ENCODE measurements around the gene HCN1.
"Not testable (repeated sequence)": the region's sequence is repeated elsewhere in the genome, so short reads cannot be mapped to it uniquely, and the experiment has no call there.

The HCN1 gene

DNA sequence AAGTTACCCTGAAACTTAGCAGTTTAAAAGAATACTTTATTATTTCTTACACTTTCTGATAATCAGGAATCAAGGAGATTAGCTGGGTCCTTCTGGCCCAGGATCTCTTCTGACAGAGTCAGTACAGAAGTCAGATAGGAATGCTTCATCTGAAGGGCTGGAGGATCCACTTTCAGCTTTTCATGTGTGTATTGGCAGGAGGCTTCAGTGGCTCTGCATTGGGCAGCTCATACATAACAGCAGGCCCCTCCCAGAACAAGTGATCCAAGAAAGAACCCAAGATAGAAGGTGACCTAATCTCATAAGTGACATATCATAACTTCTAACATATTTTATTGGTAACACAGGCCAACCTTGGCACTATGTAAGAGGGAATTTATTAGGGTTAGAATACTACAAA, 258.4 kb downstream of the HCN1 start:
- no peak for DNase-seq (ENCODE audit: low read depth in 1 of 2, low spot score in 1 of 2)

DNA sequence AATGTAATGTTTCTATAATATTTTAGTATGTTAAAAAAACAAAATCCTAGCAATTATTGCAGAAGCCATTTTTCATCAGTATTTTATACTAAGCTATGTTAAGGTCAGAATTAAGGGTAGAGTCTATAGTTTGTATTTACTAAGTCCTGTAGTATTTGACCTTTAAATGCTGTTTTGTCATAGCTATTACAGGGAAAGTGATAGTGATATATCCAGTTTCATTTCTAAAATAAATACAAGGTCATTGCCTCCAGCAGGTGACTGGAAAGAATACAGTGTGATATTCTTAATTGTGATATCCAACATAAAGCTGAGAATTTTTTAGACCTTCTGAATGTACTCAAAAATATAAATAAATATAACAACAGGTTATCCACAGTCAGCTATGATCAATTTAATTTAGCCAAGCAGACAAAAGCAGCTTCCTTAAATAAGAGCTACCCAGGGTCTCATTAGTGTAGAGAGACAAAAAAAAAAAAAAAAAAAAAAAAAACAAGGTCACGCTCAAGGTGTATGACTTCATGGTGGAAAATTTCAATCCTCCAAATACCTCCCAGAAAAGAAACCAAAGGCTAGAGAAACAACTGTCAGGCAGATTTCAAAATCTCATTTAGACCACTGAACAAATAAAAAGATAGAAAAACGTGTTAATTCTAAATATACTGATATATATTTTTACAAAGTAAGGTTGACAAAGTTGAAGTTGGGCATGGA, 278.7 kb downstream of the HCN1 start:
- no peak for DNase-seq (ENCODE audit: low read depth in 1 of 2, low spot score in 1 of 2)

DNA sequence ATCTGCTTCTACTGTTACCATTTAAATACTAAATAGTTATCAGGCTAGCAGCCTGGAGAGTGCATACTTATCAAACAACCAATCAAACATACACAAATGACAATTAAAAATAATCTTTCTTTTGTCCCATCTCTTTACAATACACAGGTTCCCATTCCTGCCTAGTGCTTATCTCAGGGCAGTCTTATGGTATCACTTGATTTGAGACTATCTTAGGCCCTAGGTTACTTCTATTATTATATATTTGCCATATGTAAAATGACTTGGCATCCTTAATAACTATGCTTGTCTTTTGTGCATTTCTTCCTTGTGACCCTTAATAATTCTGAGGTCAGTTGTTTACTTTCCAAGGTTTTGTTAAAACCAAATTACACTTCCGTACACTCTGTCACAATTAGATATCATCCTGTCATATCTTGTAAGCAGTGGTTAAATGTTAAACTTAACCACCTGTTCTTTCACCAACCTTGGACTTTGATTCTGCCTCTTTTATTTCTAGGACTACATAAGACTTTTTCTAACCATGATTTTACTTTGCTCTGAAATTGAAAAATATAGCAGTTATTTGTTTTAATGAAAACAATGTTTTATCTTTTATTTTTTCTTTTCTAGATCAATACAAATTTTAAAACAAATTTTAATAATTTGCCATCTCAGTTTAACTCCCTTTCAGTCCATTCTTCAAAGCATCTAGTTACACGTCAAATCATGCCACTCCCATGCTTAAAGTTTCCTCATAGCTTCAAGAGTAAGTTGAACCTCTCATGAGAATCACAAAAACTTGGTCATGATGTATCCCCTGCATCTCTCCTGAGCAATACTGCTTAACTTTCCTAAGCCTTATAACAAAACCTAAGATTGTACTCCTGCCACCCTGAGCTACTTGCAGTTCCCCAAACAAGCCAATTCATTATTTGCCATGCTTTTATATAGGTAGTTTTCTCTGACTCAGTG, 281.3 kb downstream of the HCN1 start:
- DNase-seq (ENCODE audit: low read depth in 1 of 2, low spot score in 1 of 2): no peak

DNA sequence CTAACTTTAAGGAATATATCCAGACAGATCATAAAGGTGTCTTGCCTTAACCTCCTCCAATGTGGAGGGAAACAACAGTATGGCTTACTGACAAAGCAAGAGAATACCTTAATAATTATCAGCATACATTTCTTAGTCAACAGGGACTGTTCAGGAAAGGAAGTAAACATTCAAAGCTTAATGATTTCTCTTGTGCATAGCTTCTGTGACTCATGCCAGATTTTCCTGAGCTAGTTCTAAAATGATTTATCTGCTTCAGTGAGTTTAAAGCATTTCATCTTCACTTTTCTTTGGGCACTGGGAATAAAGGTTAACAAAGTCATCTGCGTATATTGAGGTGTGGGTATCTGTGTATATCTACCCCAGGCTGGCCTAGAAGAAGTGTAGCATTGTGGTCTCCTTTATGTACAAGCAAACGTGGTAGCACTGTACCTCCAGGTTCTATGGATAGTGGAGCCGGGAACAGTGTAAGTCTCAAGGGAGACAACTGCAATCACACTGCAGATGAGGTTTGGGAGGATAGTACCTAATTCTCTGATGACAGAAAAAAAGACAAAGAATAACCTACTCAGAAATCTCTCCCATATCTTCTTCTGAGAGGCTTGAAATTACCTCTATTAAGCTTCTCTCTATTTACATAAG, 284.1 kb downstream of the HCN1 start:
- no peak for DNase-seq (ENCODE audit: low read depth in 1 of 2, low spot score in 1 of 2)

DNA sequence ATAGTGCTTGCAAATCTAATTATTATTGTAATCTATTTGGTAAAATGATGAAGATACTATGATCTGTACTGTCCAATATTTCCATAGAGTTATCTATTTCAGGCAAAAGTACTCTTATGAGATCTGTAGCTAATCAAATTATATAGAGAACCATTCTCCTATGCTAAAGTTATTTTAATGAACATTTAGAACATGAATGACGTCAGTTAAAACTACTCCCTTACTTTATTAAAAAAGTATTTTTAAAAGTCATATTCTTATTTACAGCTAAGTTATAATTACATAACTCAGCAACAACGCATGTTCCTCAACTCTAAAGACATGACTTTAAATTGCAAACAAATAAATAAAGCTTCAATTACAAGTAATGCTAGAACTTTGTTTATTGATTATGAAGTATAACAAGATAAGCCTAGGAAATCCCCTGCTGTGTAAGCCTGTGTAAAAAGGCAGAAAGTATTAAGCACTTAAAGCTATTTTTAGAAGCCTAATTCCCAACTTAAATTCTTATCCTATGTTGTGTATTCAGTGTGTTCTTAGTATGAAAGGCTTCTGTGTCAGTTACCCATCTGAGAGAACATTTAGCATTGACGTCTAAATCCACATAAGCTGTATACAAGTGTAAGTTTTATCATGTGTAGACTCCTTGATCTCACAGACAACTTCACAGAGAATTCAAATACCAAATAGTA, 285.7 kb downstream of the HCN1 start:
- DNase-seq (ENCODE audit: low read depth in 1 of 2, low spot score in 1 of 2): no peak

DNA sequence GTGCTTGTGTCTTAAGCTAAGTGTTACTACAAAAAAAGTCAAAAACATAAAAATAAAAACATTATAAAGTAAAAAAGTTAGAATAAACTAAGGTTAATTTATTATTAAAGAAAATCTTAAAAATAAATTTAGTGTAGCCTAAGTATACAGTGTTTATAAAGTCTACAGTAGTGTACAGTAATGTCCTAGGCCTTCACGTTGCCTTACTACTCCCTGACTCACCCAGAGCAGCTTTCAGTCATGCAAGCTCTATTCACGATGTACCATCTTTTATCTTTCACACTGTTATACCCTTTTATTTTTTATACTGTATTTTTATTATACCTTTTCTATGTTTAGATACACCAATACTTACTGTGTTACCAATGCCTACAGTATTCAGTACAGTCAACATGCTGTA, 288.1 kb downstream of the HCN1 start:
- no peak for DNase-seq (ENCODE audit: low read depth in 1 of 2, low spot score in 1 of 2)

DNA sequence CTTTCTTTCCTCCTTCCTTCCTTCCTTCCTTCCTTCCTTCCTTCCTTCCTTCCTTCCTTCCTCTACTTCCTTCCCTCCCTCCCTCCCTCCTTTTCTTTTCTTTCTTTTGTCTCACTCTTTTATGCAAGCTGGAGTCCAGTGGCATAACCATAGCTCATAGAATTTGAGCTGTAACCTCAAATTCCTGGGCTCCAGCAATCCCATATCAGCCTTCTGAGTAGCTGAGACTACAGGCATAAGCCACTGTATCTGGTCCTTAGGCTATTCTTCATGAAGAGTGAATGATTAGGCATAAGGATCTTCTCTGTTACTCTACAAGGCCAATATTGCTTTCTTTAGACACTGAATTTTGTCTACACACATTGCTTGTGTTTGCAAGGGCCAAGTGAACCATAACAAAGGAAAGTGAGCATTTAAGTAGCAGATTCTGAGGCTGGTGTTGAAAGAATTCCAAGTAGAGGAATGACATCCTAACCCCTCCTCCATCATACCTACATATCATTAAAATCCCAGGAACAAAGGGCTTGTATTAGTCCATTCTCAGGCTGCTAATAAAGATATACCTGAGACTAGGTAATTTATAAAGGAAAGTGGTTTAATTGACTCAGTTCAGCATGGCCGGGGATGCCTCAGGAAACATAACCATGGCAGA, 293.2 kb downstream of the HCN1 start:
- DNase-seq (ENCODE audit: low read depth in 1 of 2, low spot score in 1 of 2): no peak

DNA sequence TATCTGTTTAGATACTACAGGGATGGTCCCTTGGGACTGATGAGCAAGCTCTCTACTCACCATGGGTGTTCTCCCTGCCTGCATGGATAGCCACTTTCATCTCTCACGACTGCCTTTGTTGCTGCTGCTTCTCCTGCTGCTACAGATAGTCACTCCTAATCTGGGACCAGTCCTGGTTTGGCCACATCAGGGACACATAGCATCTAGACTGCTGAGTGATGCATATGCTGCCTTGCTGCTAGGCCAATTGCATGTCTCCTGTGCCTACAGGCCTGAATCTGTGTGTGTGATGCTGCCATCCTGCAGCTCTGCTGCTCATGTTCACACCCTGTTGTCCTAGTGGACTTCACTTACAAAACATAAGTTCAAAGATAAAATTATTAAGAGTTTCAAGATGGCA, 297.1 kb downstream of the HCN1 start:
- no peak for DNase-seq (ENCODE audit: low read depth in 1 of 2, low spot score in 1 of 2)

DNA sequence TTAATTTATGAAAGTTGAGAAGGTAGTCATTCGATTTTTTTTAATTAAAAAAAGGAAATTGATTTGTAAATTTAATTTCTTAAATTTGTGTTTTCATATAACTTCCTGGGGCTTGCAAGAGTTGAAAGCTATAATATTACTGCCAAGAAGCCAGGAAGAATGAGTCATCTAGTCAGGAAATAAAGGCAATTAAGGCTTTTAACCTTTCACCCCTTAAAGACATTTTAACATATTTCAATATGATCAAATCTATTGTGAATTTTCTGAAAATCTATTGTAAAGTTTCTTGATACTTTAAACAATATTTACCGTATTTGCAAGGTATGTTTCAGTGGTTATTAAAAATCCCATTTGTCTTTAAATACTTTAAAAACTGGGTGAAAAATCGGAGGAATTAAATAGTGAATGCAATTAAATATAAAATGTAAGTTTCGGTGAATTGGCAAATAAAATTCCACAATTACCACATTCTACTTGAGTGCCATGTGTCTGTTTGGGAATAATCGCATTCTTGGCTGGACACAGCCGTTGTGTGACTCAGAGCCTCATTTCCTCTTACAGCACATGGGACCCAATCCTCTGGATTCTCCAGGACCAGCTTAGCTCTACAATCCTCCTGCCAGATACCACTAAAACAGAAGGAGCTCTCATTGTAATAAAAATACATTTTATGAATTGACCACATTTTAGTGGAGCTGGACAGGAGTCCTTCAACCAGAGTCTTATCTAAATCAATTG, 310.7 kb downstream of the HCN1 start:
- DNase-seq (ENCODE audit: low read depth in 1 of 2, low spot score in 1 of 2): no peak

DNA sequence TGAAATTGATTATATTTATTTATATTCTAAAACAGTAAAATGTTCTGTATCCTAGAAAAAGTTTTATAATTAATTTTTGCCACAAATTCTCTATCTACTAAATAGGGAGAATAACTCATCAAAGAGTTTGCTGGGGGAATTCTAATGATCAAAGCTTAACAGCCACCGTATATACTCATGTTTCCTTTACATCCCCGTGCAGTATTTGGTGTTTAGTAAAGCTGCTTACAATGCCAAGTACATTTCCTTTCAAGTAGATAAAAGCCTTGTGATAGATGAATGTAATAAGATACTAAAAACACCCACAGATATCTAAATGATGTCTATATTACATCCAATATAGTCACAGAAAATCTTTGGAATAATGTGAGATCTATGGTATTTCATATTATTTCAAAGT, 312.2 kb downstream of the HCN1 start:
- DNase-seq (ENCODE audit: low read depth in 1 of 2, low spot score in 1 of 2): no peak

DNA sequence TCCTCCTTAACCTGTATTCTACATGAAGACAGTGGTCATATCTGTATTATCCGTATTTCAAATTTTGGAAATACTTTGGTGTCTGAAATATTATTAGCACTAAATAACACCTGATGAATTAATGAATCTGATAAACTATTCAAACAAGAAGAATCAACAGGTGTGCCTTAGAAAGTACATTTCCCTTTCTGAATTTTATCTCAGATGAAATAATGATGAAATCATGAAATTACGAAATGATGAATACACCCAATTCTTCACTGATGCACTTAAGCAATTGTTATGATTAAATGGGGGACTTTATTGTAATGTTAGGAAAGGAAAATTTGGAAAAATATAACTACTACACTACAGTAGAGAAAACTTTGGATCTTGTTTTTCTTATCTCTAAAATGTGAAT, 313.6 kb downstream of the HCN1 start:
- no peak for DNase-seq (ENCODE audit: low read depth in 1 of 2, low spot score in 1 of 2)

DNA sequence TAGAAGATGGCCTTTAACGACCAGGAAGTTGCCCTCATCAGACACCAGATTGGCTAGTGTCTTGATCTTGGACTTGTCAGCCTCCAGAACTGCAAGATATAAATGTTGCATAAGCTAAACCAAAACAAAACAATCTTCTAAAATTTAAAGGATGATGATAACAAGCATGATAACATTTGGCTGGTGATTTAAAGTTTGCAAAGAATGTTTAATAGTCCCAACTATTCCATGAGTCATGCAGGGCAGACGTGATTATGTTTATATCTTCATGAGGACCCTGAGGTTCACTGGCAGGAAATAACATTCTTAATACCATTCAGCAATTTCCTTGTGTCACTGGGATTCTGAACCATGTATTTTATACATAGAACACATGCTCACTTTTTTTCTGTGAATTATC, 319.8 kb downstream of the HCN1 start:
- DNase-seq (ENCODE audit: low read depth in 1 of 2, low spot score in 1 of 2): no peak

DNA sequence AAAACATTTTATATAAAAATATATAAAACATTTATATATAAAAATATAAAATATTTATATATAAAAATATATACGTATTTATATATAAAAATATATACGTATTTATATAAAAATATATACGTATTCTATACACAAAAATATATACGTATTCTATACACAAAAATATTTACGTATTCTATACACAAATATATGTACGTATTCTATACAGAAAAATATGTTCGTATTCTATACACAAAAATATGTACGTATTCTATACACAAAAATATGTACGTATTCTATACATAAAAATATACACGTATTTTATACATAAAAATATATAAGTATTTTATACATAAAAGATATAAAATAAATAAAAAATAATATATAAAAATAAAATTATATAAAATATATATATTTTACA, 323.6 kb downstream of the HCN1 start:
- DNase-seq (ENCODE audit: low read depth in 1 of 2, low spot score in 1 of 2): no peak

DNA sequence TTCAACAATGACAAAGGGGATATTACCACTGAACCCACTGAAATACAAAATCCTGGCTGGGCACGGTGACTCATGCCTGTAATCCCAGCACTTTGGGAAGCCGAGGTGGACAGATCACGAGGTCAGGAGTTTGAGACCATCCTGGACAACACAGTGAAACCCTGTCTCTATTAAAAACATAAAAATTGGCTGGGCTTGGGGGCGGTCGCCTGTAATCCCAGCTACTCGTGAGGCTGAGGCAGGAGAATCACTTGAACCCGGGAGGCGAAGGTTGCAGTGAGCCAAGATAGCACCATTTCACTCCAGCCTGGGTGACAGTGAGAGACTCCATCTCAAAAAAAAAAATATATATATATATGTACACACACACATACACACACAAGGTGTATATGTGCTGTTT, 324.8 kb downstream of the HCN1 start:
- not testable (repeated sequence) for DNase-seq (ENCODE audit: low read depth in 1 of 2, low spot score in 1 of 2)

DNA sequence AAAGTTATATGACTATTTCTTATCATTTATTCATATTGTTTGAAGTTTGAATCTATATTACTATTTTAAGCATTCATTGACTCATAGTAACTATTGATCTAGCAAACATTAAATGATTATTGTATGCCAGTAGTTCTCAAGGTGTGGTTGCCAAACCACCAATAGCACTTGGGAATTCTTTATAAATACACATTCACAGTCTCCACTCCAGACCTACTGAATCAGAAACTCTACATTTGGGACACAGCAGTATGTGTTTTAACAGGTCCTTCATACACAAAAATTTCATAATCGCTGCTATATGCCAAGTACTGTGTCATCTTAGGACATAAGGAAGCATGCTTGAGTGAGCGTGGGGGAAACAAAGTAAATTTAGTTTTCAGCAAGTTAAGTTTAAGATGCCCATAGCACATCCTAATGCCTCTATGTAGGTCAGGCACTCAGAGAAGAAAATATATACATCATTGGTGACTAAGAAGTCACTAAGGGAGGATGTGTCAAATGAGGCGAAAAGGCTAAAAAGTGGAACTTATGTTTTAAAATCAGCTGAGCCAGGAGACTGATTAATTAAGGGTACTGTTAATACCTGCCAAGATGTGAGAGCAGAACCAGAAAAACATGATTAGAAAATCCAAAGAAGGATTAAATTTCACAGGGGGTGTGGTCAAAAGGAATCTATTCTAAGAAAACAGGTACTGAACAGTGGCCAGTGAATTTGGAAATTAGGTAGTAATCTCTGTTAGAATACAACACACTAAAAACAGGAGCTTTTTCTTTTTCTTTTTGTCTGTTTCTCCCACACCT, 340.8 kb downstream of the HCN1 start:
- DNase-seq (ENCODE audit: low read depth in 1 of 2, low spot score in 1 of 2): no peak

DNA sequence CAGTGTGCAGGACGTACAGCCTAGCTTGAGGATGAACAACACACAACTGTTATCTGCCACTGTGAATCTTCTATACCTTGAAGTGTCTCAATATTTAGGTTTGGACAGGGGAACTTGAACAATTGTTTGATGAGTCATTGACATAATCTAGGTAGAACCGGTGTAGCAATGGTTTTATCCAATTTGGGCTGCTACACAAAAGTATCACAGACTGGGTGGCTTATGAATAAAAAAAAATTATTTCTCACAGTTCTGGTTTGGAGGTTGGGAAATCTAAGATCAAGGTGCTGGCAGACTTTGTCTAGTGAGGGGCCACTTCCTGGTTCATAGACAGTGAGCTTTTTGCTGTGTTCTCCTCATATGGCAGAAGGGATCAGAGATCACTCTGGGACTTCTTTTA, 359.7 kb downstream of the HCN1 start:
- no peak for DNase-seq (ENCODE audit: low read depth in 1 of 2, low spot score in 1 of 2)

DNA sequence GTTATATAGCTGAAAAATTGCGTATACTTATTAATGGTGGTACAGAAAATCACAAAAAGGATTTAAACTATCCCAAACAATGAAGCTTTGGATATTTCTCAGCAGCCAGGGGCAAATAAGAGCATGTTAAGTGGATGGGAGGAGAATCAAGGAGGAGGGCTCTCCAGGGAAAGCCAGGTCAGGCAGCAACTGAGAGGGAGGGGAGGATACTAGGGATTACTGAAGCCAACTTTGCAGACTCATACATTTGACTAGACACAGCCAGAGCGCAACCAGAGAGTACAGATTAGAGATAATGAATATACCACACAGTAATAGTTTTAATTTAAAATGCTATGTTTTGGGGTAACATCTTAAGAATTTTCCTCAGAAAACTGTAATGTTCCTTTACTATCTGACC, 360.2 kb downstream of the HCN1 start:
- DNase-seq (ENCODE audit: low read depth in 1 of 2, low spot score in 1 of 2): no peak

DNA sequence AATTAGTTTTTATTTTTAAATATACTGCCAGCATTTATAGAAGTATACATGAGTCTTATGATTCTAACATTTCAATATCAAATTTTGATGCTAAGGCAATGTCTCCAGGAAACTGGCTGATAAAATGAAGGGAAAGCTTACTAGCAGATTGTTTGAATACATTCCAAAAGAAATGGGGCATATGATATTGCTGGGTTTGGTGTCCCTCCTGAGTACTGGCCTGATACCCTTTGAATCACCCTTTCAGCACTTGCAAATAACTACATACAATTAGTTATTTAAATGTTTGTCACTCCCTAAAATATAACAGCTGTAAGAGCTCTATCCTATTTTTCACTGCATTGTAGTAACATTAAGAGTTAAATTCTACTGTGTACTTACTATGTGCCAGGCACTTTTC, 360.8 kb downstream of the HCN1 start:
- DNase-seq (ENCODE audit: low read depth in 1 of 2, low spot score in 1 of 2): no peak

DNA sequence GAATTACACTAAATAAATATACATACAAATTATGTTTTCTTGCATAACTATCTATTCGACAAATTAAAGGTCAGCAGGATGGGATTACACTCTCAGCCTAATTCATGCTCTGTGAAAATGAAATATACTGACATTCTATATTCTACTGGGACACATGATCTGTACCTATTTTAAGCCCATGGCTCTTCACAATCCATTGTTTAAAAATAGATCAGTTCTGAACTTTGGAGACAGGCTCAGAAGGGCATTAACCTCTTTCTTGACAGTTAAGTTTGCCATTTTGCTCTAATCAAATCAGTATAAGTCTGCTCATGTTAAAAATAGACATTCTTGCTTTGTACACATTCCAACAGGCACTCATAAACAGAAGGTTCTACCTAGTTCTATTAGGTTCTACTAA, 361.2 kb downstream of the HCN1 start:
- DNase-seq (ENCODE audit: low read depth in 1 of 2, low spot score in 1 of 2): no peak
